Erythroblast (primary cell): Measurements from ENCODE around the gene ARPC5L.

Experiments
- GATA1 ChIP-seq: IDR thresholded peaks from 2 replicates; pipeline ENCODE4 v1.6.1; 2011; ENCODE audit warnings: low read depth, mild to moderate bottlenecking, control low read depth, low read length, moderate library complexity
- POLR2A ChIP-seq: IDR thresholded peaks from 2 replicates; pipeline ENCODE4 v1.6.1; 2011; ENCODE audit warnings: mild to moderate bottlenecking, low read length

- no peak for TF ChIP-seq POLR2A
- TF ChIP-seq GATA1: no peak
Measured at GRCh38 chr9:124852829-124853531, 8.9 kb upstream of the ARPC5L start, which contains the start of gene WDR38.
